ENCODE results near the gene MYO19.

GRCh38 chr17:36524428-36524876, 10.2 kb downstream of the MYO19 start:
- TF ChIP-seq CTCF (conservative IDR thresholded peaks at IDR 0.05; ENCODE audit: low read depth, low read length) (no peak), MAZ (IDR thresholded peaks at IDR 0.05; ENCODE audit: borderline replicate concordance, low read depth, low read length) (no peak), RFX5 (IDR thresholded peaks at IDR 0.05; ENCODE audit: low read depth, low read length) (no peak), CEBPB (IDR thresholded peaks at IDR 0.05; ENCODE audit: low read depth, low read length) (no peak), POLR2A (IDR thresholded peaks at IDR 0.05; ENCODE audit: low read depth, low read length) (no peak), USF2 (IDR thresholded peaks at IDR 0.05; ENCODE audit: low read depth, low read length) (no peak), FOS (IDR thresholded peaks at IDR 0.05; ENCODE audit: low read depth, low read length) (no peak), RAD21 (IDR thresholded peaks at IDR 0.05; ENCODE audit: low read length) (no peak), MAFK (IDR thresholded peaks at IDR 0.05; ENCODE audit: low read depth, low read length) (no peak), BHLHE40 (IDR thresholded peaks at IDR 0.05; ENCODE audit: low read depth, low read length) (no peak), MXI1 (IDR thresholded peaks at IDR 0.05; ENCODE audit: borderline replicate concordance, low read depth, low read length) (no peak), NFE2L2 (IDR thresholded peaks at IDR 0.05; ENCODE audit: low read depth, low read length) (no peak), RCOR1 (IDR thresholded peaks at IDR 0.05; ENCODE audit: insufficient replicate concordance, low read length) (no peak), CHD1 (IDR thresholded peaks at IDR 0.05; ENCODE audit: low read depth, low read length) (no peak)

Data from IMR-90 (cell line).